WTC11 (cell line): Measurements from ENCODE around the gene CCDC112.

Experiments
- ATF3 ChIP-seq: sonication (generic); formaldehyde crosslinking; conservative IDR thresholded peaks from 2 replicates; pipeline ENCODE4 v1.8.1; 2022; ENCODE audit warnings: mild to moderate bottlenecking, missing genetic modification reagents
- CBFB ChIP-seq: sonication (generic); formaldehyde crosslinking; IDR thresholded peaks from 2 replicates; pipeline ENCODE4 v1.8.1; 2022; ENCODE audit warnings: mild to moderate bottlenecking, low read depth, missing genetic modification reagents
- CTCF ChIP-seq: fragments of 200-600 bp; IDR thresholded peaks from 2 replicates; pipeline ENCODE4 v1.8.0; 2022; ENCODE audit warnings: antibody characterized with exemption
- IRF1 ChIP-seq: sonication (generic); formaldehyde crosslinking; IDR thresholded peaks from 2 replicates; pipeline ENCODE4 v1.8.0; 2023; ENCODE audit warnings: missing genetic modification reagents
- KAT7 ChIP-seq: sonication (generic); formaldehyde crosslinking; IDR thresholded peaks from 2 replicates; pipeline ENCODE4 v1.8.1; 2023; ENCODE audit warnings: missing genetic modification reagents, mild to moderate bottlenecking, borderline replicate concordance
- NFE2L1 ChIP-seq: sonication (generic); formaldehyde crosslinking; IDR thresholded peaks from 2 replicates; pipeline ENCODE4 v1.8.1; 2023; ENCODE audit warnings: missing genetic modification reagents
- RELA ChIP-seq: sonication (generic); formaldehyde crosslinking; IDR thresholded peaks from 2 replicates; pipeline ENCODE4 v1.8.1; 2022; ENCODE audit warnings: missing genetic modification reagents, mild to moderate bottlenecking, borderline replicate concordance
- TEAD4 ChIP-seq: sonication (generic); formaldehyde crosslinking; IDR thresholded peaks from 2 replicates; pipeline ENCODE4 v1.8.0; 2022; ENCODE audit warnings: mild to moderate bottlenecking, missing genetic modification reagents
- ZNF219 ChIP-seq: sonication (generic); formaldehyde crosslinking; IDR thresholded peaks from 2 replicates; pipeline ENCODE4 v1.8.0; 2023; ENCODE audit warnings: missing genetic modification reagents, mild to moderate bottlenecking, borderline replicate concordance
- TF ChIP-seq, protein P1 (sequence below): sonication (generic); formaldehyde crosslinking; IDR thresholded peaks from 2 replicates; pipeline ENCODE4 v1.8.1; 2023; ENCODE audit warnings: mild to moderate bottlenecking, moderate library complexity, missing genetic modification reagents

DNA sequence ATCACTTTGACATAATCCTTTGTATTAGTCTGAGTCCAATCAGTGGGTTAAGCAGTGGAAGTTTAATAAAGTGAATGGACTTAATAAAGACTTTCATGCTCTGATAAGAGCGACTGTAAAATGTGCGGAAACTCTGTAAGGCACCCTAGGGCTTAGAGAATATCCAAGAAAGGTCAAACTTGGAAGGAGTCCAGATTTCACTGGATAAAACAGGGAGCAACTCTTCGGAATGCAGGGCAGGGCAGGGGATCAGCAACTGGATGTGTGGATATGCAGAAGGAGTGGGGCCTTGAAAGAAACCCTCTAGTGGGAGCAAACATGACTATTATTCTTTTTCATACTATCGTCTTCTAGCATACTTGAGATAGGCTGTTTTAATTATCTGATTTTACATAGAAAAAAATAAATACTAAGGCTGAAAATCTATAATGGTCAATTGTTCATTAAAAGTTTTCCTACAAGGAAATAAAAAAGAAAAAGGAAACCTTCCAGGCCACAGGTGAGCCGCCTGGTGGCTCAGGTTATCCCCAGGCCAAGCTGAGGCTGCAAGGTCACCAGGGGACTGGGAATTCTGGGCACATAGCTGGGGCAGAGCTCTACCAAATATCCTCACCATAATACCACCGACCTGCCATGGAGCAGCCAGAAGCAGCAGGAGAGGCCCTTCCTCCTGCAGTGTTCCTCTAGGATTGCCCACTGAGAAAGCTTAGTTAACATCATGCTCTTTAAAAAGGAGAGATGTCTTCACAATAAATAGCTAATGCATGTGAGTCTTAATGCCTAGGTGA, 46.3 kb upstream of the CCDC112 start:
- TF ChIP-seq NFE2L1, result no peak
- no peak for TF ChIP-seq KAT7
- TF ChIP-seq CTCF, result no peak
- TF ChIP-seq ATF3 (CRISPR knock-in tag), result no peak
- TF ChIP-seq ZNF219, result no peak
- no peak for TF ChIP-seq RELA (CRISPR knock-in tag)
- no peak for TF ChIP-seq TEAD4
- no peak for TF ChIP-seq CBFB
- TF ChIP-seq, protein P1, sequence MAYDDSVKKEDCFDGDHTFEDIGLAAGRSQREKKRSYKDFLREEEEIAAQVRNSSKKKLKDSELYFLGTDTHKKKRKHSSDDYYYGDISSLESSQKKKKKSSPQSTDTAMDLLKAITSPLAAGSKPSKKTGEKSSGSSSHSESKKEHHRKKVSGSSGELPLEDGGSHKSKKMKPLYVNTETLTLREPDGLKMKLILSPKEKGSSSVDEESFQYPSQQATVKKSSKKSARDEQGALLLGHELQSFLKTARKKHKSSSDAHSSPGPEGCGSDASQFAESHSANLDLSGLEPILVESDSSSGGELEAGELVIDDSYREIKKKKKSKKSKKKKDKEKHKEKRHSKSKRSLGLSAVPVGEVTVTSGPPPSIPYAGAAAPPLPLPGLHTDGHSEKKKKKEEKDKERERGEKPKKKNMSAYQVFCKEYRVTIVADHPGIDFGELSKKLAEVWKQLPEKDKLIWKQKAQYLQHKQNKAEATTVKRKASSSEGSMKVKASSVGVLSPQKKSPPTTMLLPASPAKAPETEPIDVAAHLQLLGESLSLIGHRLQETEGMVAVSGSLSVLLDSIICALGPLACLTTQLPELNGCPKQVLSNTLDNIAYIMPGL (CRISPR knock-in tag), result no peak
- TF ChIP-seq IRF1 (CRISPR knock-in tag), result no peak
